HG03175 (cell line): Measurements from ENCODE around the gene TMEM37.

Experiments
- ATAC-seq: cut with Tn5 transposase; IDR thresholded peaks from one replicate; pipeline ENCODE4 v1.9.1; 2021; ENCODE audit warnings: mild to moderate bottlenecking, moderate library complexity; ENCODE audit not compliant: unreplicated experiment

The TMEM37 gene

GRCh38 chr2:119417908-119418307 lies 13.7 kb upstream of the TMEM37 start:
- ATAC-seq: no peak

GRCh38 chr2:119419065-119419464 lies 12.6 kb upstream of the TMEM37 start:
- ATAC-seq: no peak

- ATAC-seq: no peak
Observed at GRCh38 chr2:119419803-119420508, 11.7 kb upstream of the TMEM37 start.

- ATAC-seq: no peak
Observed at GRCh38 chr2:119421304-119421703, 10.3 kb upstream of the TMEM37 start.

GRCh38 chr2:119421741-119422140 lies 9.9 kb upstream of the TMEM37 start:
- no peak for ATAC-seq

- ATAC-seq: no peak
Observed at GRCh38 chr2:119422360-119423107, 9.1 kb upstream of the TMEM37 start.

- no peak for ATAC-seq
Observed at GRCh38 chr2:119423108-119423444, 8.6 kb upstream of the TMEM37 start.

- no peak for ATAC-seq
Observed at GRCh38 chr2:119423811-119424210, 7.8 kb upstream of the TMEM37 start.

GRCh38 chr2:119424284-119425118 lies 7.2 kb upstream of the TMEM37 start:
- no peak for ATAC-seq

- ATAC-seq: no peak
Observed at GRCh38 chr2:119425119-119425405, 6.6 kb upstream of the TMEM37 start.

GRCh38 chr2:119425620-119426395 lies 5.8 kb upstream of the TMEM37 start:
- no peak for ATAC-seq

GRCh38 chr2:119426396-119426675 lies 5.3 kb upstream of the TMEM37 start:
- ATAC-seq: no peak

GRCh38 chr2:119426801-119427395 lies 4.8 kb upstream of the TMEM37 start:
- ATAC-seq: no peak

GRCh38 chr2:119427756-119428155 lies 3.9 kb upstream of the TMEM37 start:
- ATAC-seq: no peak

GRCh38 chr2:119428488-119429224 lies 3.0 kb upstream of the TMEM37 start:
- ATAC-seq: no peak

- no peak for ATAC-seq
Observed at GRCh38 chr2:119429225-119429981, 2.3 kb upstream of the TMEM37 start.

- no peak for ATAC-seq
Observed at GRCh38 chr2:119430023-119430498, 1.6 kb upstream of the TMEM37 start.

GRCh38 chr2:119431976-119432850 lies 559 bp downstream of the TMEM37 start:
- peak; percentile 6 for ATAC-seq
